Dermis microvascular lymphatic vessel endothelial cell (primary cell): Measurements from ENCODE around the gene CLDN9. TPM values are rescaled to one million over a fixed set of nuclear protein-coding genes. Genes with fewer than 3 reads are reported as not detected.
"Not testable (repeated sequence)": the region's sequence is repeated elsewhere in the genome, so short reads cannot be mapped to it uniquely, and the experiment has no call there.

Source experiments
- DNase-seq, 2 donors: peaks; one replicate each; pipeline versions ENCODE4 v3.0.0 to v3.0.0-alpha.2; 2010; ENCODE audit warnings: low read depth in 2 of 2
- total RNA-seq: library from RNA; depleted of rRNA; stranded (reverse); fragments of >200 nt; gene quantifications from 2 replicates; pipeline ENCODE4 v1.2.1, GENCODE V29; 2014

CLDN9 gene
- total RNA-seq, 1 donor from 2014 or later: not detected

GRCh38 chr16:3030222-3031212 lies 17.8 kb downstream of the CLDN9 start:
- DNase-seq: no peak

- no peak for DNase-seq
Observed at GRCh38 chr16:3032624-3033023, 19.9 kb downstream of the CLDN9 start.

GRCh38 chr16:3035289-3035971 lies 22.7 kb downstream of the CLDN9 start:
- DNase-seq: no peak

- DNase-seq: no peak
Observed at GRCh38 chr16:3035972-3036725, 23.4 kb downstream of the CLDN9 start.

DNA sequence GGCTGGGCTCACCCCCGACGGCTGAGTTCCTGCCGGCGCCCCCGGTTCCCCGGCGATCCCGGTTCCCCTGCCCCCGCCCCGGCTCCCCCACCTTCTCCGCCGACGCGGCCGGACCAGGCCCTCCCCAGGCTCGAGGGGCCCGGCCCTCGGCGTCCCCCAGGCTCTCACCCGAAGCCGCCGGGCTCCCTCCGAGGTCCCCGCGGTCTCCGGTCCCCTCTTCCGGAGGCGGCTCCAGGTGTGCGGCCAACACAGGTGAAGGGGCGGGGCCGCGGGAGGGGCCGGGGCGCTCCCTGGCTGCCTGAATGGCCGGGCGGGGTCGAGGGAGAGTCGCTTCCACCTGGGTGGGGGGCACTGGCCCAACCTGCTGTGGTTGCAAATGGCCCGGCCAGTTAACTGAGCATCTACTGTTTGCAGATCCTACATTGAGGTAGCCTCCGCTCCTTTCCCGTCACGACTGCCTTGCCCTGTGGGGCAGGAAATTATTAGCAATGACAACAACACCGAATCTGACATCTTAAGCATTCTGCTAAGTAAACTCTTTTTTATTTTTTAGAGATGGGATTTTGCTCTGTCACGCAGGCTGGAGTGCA lies 24.1 kb downstream of the CLDN9 start, which contains the start of gene BICDL2:
Gene BICDL2, minus strand, starts transcription at position 219 of the 590 bp plus-strand sequence. CDS start 1,448 bp downstream, outside the sequence.
- no peak for DNase-seq

- DNase-seq: no peak
Observed at GRCh38 chr16:3038256-3038655, 25.5 kb downstream of the CLDN9 start.

GRCh38 chr16:3038896-3039295 lies 26.2 kb downstream of the CLDN9 start:
- DNase-seq: no peak

GRCh38 chr16:3042376-3042775 lies 29.7 kb downstream of the CLDN9 start:
- DNase-seq: no peak

- no peak for DNase-seq
Observed at GRCh38 chr16:3044708-3045107, 32.0 kb downstream of the CLDN9 start.

DNA sequence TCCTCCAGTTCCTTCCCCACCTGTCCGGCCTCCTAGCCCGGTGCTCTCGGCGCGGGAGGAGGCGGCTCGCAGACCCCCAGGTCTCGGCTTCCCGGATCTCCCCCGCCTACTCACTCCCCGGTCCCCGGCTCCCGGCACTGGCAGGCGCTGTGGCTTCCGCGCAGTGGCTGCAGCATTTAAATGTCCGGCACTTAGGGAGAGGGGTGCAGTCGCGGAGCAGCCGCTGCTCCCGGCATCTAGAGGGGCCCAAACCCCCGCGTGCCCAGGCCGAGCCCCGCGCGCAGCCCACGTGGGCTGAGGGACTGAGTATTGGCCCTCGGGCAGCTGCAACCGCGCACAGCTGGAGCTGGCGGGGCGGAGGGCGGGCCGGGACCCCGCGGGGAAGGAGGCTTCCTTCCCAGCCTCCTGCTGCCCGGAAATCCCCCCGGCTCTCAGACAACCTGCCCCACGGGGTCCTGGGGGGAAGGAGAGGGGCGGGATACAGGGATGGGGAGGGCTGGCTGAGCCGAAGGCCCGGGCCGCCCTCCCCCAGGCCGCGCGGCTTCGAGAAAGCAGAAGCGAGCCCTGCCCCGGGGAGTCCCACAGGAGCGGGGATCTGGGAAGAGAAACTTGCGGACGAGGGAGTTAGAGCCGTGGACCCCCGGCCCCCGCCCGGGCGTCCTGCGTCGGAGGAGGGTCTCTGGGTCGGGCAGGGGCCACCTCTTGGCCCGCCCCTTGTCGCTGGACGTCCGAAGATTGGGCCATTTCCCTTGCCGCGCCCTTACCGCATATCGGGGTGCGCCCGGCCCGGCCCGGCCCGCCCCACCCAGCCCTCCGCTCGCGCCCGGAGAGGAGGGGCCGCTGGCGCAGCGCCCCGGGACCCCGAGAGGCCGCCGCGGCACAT lies 33.3 kb downstream of the CLDN9 start, which contains the start of gene MMP25:
Gene MMP25, plus strand, starts transcription at position 804 of the 883 bp plus-strand sequence. CDS start 357 bp downstream, outside the sequence.
- DNase-seq: no peak

GRCh38 chr16:3046641-3047386 lies 34.1 kb downstream of the CLDN9 start:
- no peak for DNase-seq

DNA sequence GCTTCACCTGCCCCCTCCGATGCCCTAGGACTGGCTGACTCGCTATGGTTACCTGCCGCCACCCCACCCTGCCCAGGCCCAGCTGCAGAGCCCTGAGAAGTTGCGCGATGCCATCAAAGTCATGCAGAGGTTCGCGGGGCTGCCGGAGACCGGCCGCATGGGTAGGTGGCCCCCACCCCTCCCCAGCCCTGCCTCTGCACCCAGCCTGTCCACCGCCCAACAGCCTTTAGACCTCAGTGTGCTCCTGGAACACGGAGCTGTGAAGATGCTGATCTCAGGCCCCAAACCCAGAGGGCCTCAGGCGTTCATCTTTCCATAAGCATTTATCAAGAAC lies 34.6 kb downstream of the CLDN9 start:
- DNase-seq: no peak

DNA sequence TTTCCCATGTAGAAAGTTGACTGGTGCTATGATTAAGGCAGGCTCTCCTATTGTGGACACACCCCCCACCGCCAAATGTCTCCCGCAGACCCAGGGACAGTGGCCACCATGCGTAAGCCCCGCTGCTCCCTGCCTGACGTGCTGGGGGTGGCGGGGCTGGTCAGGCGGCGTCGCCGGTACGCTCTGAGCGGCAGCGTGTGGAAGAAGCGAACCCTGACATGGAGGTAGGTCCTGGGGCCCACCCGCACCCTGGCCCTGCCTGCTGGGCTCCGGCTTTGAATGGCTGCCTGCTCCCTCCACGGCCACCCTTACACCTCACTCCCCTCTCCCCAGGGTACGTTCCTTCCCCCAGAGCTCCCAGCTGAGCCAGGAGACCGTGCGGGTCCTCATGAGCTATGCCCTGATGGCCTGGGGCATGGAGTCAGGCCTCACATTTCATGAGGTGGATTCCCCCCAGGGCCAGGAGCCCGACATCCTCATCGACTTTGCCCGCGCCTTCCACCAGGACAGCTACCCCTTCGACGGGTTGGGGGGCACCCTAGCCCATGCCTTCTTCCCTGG lies 37.3 kb downstream of the CLDN9 start:
- no peak for DNase-seq

- no peak for DNase-seq
Observed at GRCh38 chr16:3050487-3050886, 37.8 kb downstream of the CLDN9 start.

DNA sequence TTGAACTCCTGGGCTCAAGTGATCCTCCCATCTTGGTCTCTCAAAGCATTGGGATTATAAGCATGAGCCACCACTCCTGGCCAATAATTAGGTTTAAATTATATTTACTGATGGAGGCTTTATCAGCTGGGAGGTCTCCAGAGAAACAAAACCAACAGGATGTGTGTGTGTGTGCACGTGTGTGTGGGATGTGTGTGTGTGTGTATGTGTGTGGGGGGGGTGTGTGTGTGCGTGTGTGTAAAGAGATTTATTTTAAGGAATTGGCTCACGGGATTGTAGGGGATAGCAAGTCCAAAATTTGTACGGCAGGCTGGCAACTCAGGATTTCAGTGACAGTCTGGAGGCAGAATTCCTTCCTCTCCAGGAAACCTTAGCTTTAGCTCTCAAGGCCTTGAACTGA lies 38.3 kb downstream of the CLDN9 start:
- no peak for DNase-seq

DNA sequence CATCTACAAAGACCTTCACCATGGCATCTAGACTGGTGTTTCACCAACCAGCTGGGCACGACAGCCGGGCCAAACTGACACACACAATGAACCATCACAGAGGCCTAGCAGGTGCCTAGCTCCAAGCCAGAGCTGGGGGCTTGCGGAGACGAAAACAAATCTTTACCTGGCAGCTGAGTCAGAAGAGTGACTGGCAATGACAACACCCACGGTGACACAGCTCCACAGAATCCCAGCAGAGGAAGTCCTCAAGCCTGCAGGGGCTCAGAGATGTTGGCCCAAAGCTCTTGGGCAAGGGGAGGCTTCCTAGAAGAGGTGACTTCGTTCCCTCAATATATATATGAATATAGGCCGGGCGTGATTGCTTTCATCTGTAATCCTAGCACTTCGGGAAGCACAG lies 38.8 kb downstream of the CLDN9 start:
- no peak for DNase-seq

GRCh38 chr16:3052571-3053329 lies 40.0 kb downstream of the CLDN9 start:
- DNase-seq: not testable (repeated sequence)

GRCh38 chr16:3053330-3053710 lies 40.6 kb downstream of the CLDN9 start:
- not testable (repeated sequence) for DNase-seq
